GM18517 (cell line): ENCODE measurements around the gene KIF16B.
A peak's percentile ranks its signal among the peaks of the same experiment; 100 is the strongest.
"Not testable (repeated sequence)": the region's sequence is repeated elsewhere in the genome, so short reads cannot be mapped to it uniquely, and the experiment has no call there.

Experiments
- ATAC-seq: cut with Tn5 transposase; IDR thresholded peaks from one replicate; pipeline ENCODE4 v1.9.1; 2021; ENCODE audit warnings: mild to moderate bottlenecking, moderate library complexity; ENCODE audit not compliant: unreplicated experiment

The KIF16B gene

GRCh38 chr20:16573001-16573965 lies at the start of gene KIF16B:
Gene KIF16B, minus strand, starts transcription at chr20:16573448. Its CDS starts 173 bp downstream, at chr20:16573275.
- peak; percentile 71 for ATAC-seq

- ATAC-seq = no peak
These were observed 49.3 kb upstream of the KIF16B start for GRCh38 chr20:16622501-16622900.

GRCh38 chr20:16621435-16622141 lies 48.3 kb upstream of the KIF16B start:
- no peak for ATAC-seq

- ATAC-seq = no peak
These were observed 47.7 kb upstream of the KIF16B start for GRCh38 chr20:16620961-16621360.

- no peak for ATAC-seq
These were observed 46.7 kb upstream of the KIF16B start for GRCh38 chr20:16619953-16620352.

GRCh38 chr20:16617056-16617455 lies 43.8 kb upstream of the KIF16B start:
- no peak for ATAC-seq

- ATAC-seq = no peak
These were observed 43.1 kb upstream of the KIF16B start for GRCh38 chr20:16616317-16616716.

- no peak for ATAC-seq
These were observed 42.0 kb upstream of the KIF16B start for GRCh38 chr20:16615199-16615598.

- ATAC-seq = no peak
These were observed 40.7 kb upstream of the KIF16B start for GRCh38 chr20:16613954-16614353.

- ATAC-seq = no peak
These were observed 39.5 kb upstream of the KIF16B start for GRCh38 chr20:16612706-16613105.

- ATAC-seq = no peak
These were observed 38.6 kb upstream of the KIF16B start for GRCh38 chr20:16611817-16612216.

GRCh38 chr20:16609066-16609465 lies 35.8 kb upstream of the KIF16B start:
- no peak for ATAC-seq

GRCh38 chr20:16608277-16608650 lies 35.0 kb upstream of the KIF16B start:
- no peak for ATAC-seq

- no peak for ATAC-seq
These were observed 34.4 kb upstream of the KIF16B start for GRCh38 chr20:16607364-16608276.

- no peak for ATAC-seq
These were observed 33.3 kb upstream of the KIF16B start for GRCh38 chr20:16606468-16607070.

GRCh38 chr20:16601047-16601446 lies 27.8 kb upstream of the KIF16B start:
- ATAC-seq = no peak

- ATAC-seq = no peak
These were observed 26.0 kb upstream of the KIF16B start for GRCh38 chr20:16599257-16599656.

- no peak for ATAC-seq
These were observed 23.7 kb upstream of the KIF16B start for GRCh38 chr20:16596991-16597390.

- not testable (repeated sequence) for ATAC-seq
These were observed 23.2 kb upstream of the KIF16B start for GRCh38 chr20:16596404-16596803.

- ATAC-seq = no peak
These were observed 22.1 kb upstream of the KIF16B start for GRCh38 chr20:16595376-16595775.
